Activated T-helper 1 cell treated with anti-CD3 and anti-CD28 coated beads, Interleukin-12 subunit alpha, Interleukin-12 subunit beta, Interleukin-2, Interleukin-4 antibody, amounts not matched to agents 30 ng/mL and 10 ng/mL and 1 ng/mL, durations not matched to agents 14 hours and 24 hours and 36 hours (primary cell): ENCODE data around the gene BCAS1. TPM values are rescaled to one million over a fixed set of nuclear protein-coding genes. Genes with fewer than 3 reads are reported as not detected.
A peak's percentile ranks its signal among the peaks of the same experiment; 100 is the strongest.
"Not testable (repeated sequence)": the region's sequence is repeated elsewhere in the genome, so short reads cannot be mapped to it uniquely, and the experiment has no call there.

Source experiments
- DNase-seq: peaks from one replicate; pipeline ENCODE4 v3.0.0; 2021; ENCODE audit warnings: low spot score
- H3K27ac Mint-ChIP-seq: one replicate; pipeline ENCODE4 v1.8.0; 2021; ENCODE audit warnings: mild to moderate bottlenecking, mixed read lengths
- H3K27me3 Mint-ChIP-seq: one replicate; pipeline ENCODE4 v1.8.0; 2022; ENCODE audit warnings: mild to moderate bottlenecking, moderate library complexity, mixed read lengths; ENCODE audit not compliant: insufficient read depth
- H3K36me3 Mint-ChIP-seq: one replicate; pipeline ENCODE4 v1.8.0; 2021; ENCODE audit warnings: low read depth, mixed read lengths
- H3K4me1 Mint-ChIP-seq: one replicate; pipeline ENCODE4 v1.8.0; 2021; ENCODE audit warnings: low read depth, mixed read lengths
- H3K4me3 Mint-ChIP-seq: one replicate; pipeline ENCODE4 v1.8.0; 2021; ENCODE audit warnings: mild to moderate bottlenecking, moderate library complexity, mixed read lengths
- H3K9me3 Mint-ChIP-seq: one replicate; pipeline ENCODE4 v1.8.0; 2021; ENCODE audit warnings: mixed read lengths
- intact Hi-C: fragments of 100-400 bp; cut with micrococcal nuclease; formaldehyde crosslinking; loops from one replicate; pipeline ENCODE4 v1.15.1; 2024
- total RNA-seq: library from RNA; stranded (reverse); gene quantifications from 2 replicates; pipeline ENCODE4 v1.2.3, GENCODE V29; 2022

Gene BCAS1
- total RNA-seq, 1 donor from 2014 or later = not detected

GRCh38 chr20:53940360-53940702 is 130.1 kb downstream of the BCAS1 start:
- intact Hi-C loops = loop anchor here (1.0 to 5.0 kb wide), 3 partner anchors 362 to 783 kb away; no protein-coding TSS in a partner anchor
- H3K27me3 Mint-ChIP-seq = no peaks in the 10 kb centered on the region
- H3K4me1 Mint-ChIP-seq = peaks cover 64% of the 10 kb centered on the region
- H3K36me3 Mint-ChIP-seq = no peaks in the 10 kb centered on the region
- H3K4me3 Mint-ChIP-seq = no peak overlapping the region
- DNase-seq = no peak
- H3K9me3 Mint-ChIP-seq = no peaks in the 10 kb centered on the region
- no peak overlapping the region for H3K27ac Mint-ChIP-seq

GRCh38 chr20:53939572-53940359 is 130.6 kb downstream of the BCAS1 start:
- Mint-ChIP-seq H3K27me3 (no peaks in the 10 kb centered on the region), H3K36me3 (no peaks in the 10 kb centered on the region), H3K4me1 (peaks cover 69% of the 10 kb centered on the region), H3K27ac (no peak overlapping the region), H3K9me3 (no peaks in the 10 kb centered on the region), H3K4me3 (no peak overlapping the region)
- peak; percentile 54 for DNase-seq
- intact Hi-C loops = loop anchor here (1.0 to 10.0 kb wide), 6 partner anchors 189 to 1625 kb away; no protein-coding TSS in a partner anchor

GRCh38 chr20:53939190-53939571 is 131.2 kb downstream of the BCAS1 start:
- peaks cover 71% of the 10 kb centered on the region for H3K4me1 Mint-ChIP-seq
- no peaks in the 10 kb centered on the region for H3K9me3 Mint-ChIP-seq
- H3K27ac Mint-ChIP-seq = no peak overlapping the region
- no peak for DNase-seq
- no peak overlapping the region for H3K4me3 Mint-ChIP-seq
- H3K36me3 Mint-ChIP-seq = no peaks in the 10 kb centered on the region
- H3K27me3 Mint-ChIP-seq = no peaks in the 10 kb centered on the region
- intact Hi-C loops = loop anchor here (2.0 to 10.0 kb wide), 3 partner anchors 188 to 1624 kb away; no protein-coding TSS in a partner anchor

GRCh38 chr20:53938739-53939138 is 131.7 kb downstream of the BCAS1 start:
- Mint-ChIP-seq H3K36me3 (no peaks in the 10 kb centered on the region), H3K27ac (no peak overlapping the region), H3K4me1 (peaks cover 71% of the 10 kb centered on the region), H3K9me3 (no peaks in the 10 kb centered on the region), H3K27me3 (no peaks in the 10 kb centered on the region), H3K4me3 (no peak overlapping the region)
- intact Hi-C loops = loop anchor here (2.0 to 10.0 kb wide), 3 partner anchors 188 to 1624 kb away; no protein-coding TSS in a partner anchor
- DNase-seq = no peak

- Mint-ChIP-seq H3K4me1 (peaks cover 69% of the 10 kb centered on the region), H3K27ac (no peak overlapping the region), H3K36me3 (no peaks in the 10 kb centered on the region), H3K4me3 (no peak overlapping the region), H3K27me3 (no peaks in the 10 kb centered on the region), H3K9me3 (no peaks in the 10 kb centered on the region)
- intact Hi-C loops = loop anchor here (2.0 to 10.0 kb wide), 3 partner anchors 187 to 1623 kb away; no protein-coding TSS in a partner anchor
- no peak for DNase-seq
These were observed 132.4 kb downstream of the BCAS1 start for GRCh38 chr20:53937929-53938367.

- no peaks in the 10 kb centered on the region for H3K36me3 Mint-ChIP-seq
- no peaks in the 10 kb centered on the region for H3K27me3 Mint-ChIP-seq
- intact Hi-C loops = loop anchor here (10.0 kb wide), 2 partner anchors 723 to 1623 kb away; no protein-coding TSS in a partner anchor
- no peak overlapping the region for H3K4me3 Mint-ChIP-seq
- H3K4me1 Mint-ChIP-seq = peaks cover 68% of the 10 kb centered on the region
- H3K27ac Mint-ChIP-seq = no peak overlapping the region
- H3K9me3 Mint-ChIP-seq = no peaks in the 10 kb centered on the region
- DNase-seq = no peak
These were observed 133.1 kb downstream of the BCAS1 start for GRCh38 chr20:53937339-53937741.

- intact Hi-C loops = loop anchor here (2.0 to 10.0 kb wide), 3 partner anchors 37 to 1621 kb away; no protein-coding TSS in a partner anchor
- Mint-ChIP-seq H3K36me3 (no peaks in the 10 kb centered on the region), H3K9me3 (no peaks in the 10 kb centered on the region), H3K4me1 (peaks cover 70% of the 10 kb centered on the region), H3K4me3 (peak overlapping the region; percentile 72), H3K27me3 (no peaks in the 10 kb centered on the region), H3K27ac (peak overlapping the region; percentile 94)
- DNase-seq = no peak
These were observed 134.9 kb downstream of the BCAS1 start for GRCh38 chr20:53935344-53936084.

- intact Hi-C loops = loop anchor here (2.0 to 10.0 kb wide), 5 partner anchors 36 to 1620 kb away; no protein-coding TSS in a partner anchor
- peak overlapping the region; percentile 94 for H3K27ac Mint-ChIP-seq
- H3K36me3 Mint-ChIP-seq = no peaks in the 10 kb centered on the region
- H3K9me3 Mint-ChIP-seq = no peaks in the 10 kb centered on the region
- H3K4me1 Mint-ChIP-seq = peaks cover 71% of the 10 kb centered on the region
- H3K27me3 Mint-ChIP-seq = no peaks in the 10 kb centered on the region
- no peak for DNase-seq
- peak overlapping the region; percentile 72 for H3K4me3 Mint-ChIP-seq
These were observed 135.7 kb downstream of the BCAS1 start for GRCh38 chr20:53934421-53935343.

- Mint-ChIP-seq H3K27ac (no peak overlapping the region), H3K9me3 (no peaks in the 10 kb centered on the region), H3K27me3 (peaks cover 3% of the 10 kb centered on the region), H3K36me3 (no peaks in the 10 kb centered on the region), H3K4me1 (peaks cover 60% of the 10 kb centered on the region), H3K4me3 (no peak overlapping the region)
- no peak for DNase-seq
- intact Hi-C loops = loop anchor here (5.0 to 10.0 kb wide), 4 partner anchors 226 to 1619 kb away; no protein-coding TSS in a partner anchor
These were observed 137.1 kb downstream of the BCAS1 start for GRCh38 chr20:53933232-53933846.

GRCh38 chr20:53932655-53933192 is 137.7 kb downstream of the BCAS1 start:
- not testable (repeated sequence) for H3K4me3 Mint-ChIP-seq, H3K36me3 Mint-ChIP-seq, H3K27me3 Mint-ChIP-seq, H3K27ac Mint-ChIP-seq, DNase-seq, H3K9me3 Mint-ChIP-seq
- intact Hi-C loops = loop anchor here (5.0 to 10.0 kb wide), 4 partner anchors 225 to 1618 kb away; no protein-coding TSS in a partner anchor
- H3K4me1 Mint-ChIP-seq = peaks cover 54% of the 10 kb centered on the region

- H3K4me3 Mint-ChIP-seq = no peak overlapping the region
- H3K36me3 Mint-ChIP-seq = no peaks in the 10 kb centered on the region
- intact Hi-C loops = loop anchor here (5.0 to 10.0 kb wide), 4 partner anchors 224 to 1617 kb away; no protein-coding TSS in a partner anchor
- peaks cover 59% of the 10 kb centered on the region for H3K4me1 Mint-ChIP-seq
- no peaks in the 10 kb centered on the region for H3K9me3 Mint-ChIP-seq
- H3K27ac Mint-ChIP-seq = no peak overlapping the region
- peaks cover 3% of the 10 kb centered on the region for H3K27me3 Mint-ChIP-seq
- no peak for DNase-seq
These were observed 138.8 kb downstream of the BCAS1 start for GRCh38 chr20:53931597-53931996.
